Jurkat, Clone E6-1 (cell line): ENCODE data around the gene RREB1.

Experiments used
- DNase-seq: peaks from one replicate; pipeline ENCODE4 v3.0.0-alpha.2; 2011; ENCODE audit warnings: low read depth, low spot score
- H3K4me3 ChIP-seq: 2 replicates; pipeline ENCODE4 v1.5.1; 2011; ENCODE audit warnings: mild to moderate bottlenecking, low read length, control low read depth, moderate library complexity

Gene RREB1

GRCh38 chr6:7088076-7088742 lies 19.6 kb upstream of the RREB1 start:
- H3K4me3 ChIP-seq = no peak overlapping the region
- no peak for DNase-seq

DNA sequence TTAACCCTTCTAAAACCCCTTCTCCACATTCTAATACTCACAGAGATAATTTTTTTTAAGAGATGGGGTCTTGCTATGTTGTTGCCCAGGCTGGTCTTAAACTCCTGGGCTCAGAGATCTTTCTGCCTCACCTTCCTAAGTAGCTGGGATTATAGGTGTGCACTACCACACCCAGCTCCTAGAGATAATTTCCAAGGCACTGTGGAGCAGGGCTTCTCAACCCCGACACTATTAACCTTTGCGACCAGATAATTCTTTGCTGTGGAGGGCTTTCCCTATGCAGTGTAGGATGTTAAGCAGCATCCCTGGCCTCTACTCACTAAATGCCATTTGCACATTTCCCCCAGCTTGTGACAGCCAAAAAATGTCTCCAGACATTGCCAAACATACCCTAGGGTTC lies 8.8 kb upstream of the RREB1 start:
- no peak overlapping the region for H3K4me3 ChIP-seq
- no peak for DNase-seq

GRCh38 chr6:7100072-7100752 lies 7.5 kb upstream of the RREB1 start:
- H3K4me3 ChIP-seq = no peak overlapping the region
- DNase-seq = no peak

- DNase-seq = no peak
- no peak overlapping the region for H3K4me3 ChIP-seq
Observed at GRCh38 chr6:7100753-7101081, 7.0 kb upstream of the RREB1 start.

DNA sequence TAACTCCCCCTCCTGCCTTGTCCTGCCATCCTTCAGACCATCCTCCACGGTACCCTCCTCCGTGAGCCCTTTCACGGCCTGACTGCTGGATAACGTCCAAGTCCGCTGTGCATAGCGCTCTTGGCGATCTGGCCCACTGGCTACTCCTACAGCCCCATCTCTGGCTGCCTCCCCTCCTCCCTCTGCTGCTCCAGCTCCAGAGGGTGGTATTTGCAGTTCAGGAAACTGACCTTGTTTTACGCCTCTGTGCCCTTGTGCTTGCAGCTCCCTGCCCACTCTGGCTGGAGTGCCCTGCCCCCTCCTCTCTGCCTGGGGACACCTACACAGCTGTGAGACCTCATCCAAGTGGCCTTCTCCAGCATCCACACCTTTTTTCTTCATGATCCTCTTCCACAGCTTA lies 6.5 kb upstream of the RREB1 start:
- no peak for DNase-seq
- H3K4me3 ChIP-seq = no peak overlapping the region

GRCh38 chr6:7104752-7105151 lies 3.0 kb upstream of the RREB1 start:
- DNase-seq = no peak
- H3K4me3 ChIP-seq = no peak overlapping the region

GRCh38 chr6:7106215-7106751 lies 1.5 kb upstream of the RREB1 start:
- no peak for DNase-seq

DNA sequence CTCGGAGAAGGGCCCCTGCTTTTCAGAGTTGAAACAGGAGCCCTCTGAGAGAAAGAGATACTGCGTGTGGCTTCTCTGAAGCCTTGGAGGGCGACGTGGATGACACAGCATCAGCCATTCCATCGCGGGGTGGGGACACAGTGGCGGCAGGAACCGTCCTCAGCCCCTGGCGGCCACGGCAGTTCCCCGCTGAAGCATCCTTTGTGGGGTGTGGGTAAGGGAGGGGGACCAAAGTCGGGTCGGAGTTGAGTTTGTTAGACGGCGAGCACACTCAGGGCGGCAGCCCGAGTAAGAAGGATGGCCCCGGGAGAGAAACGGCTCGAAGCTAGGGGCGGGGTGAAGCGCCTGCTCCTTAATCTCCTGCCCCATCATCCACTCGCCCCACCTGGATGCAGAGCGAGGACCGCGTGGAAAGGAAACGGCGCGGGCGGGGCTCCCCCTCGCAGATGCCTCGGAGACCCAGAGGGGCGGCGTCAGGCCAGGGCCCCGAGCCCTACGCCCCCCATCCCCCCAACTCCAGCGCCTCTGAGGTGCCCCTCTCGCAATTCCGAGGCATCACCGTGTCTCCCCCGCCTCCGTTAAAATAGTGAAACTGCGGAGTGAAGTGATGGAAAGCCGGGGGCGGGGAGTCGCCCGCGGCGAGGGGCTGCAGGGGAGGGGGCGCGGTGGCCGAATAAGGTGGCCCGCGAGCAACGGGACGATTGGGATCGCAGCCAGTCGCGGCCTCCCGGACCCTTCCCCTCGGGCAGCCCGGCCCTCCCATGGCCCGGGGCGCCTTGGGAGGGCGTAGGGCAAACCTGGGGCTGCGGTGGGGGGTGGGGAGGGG lies 796 bp upstream of the RREB1 start:
- no peak for DNase-seq
- H3K4me3 ChIP-seq = peak overlapping the region; percentile 93

More at GRCh38 chr6:7106215-7106751, 1.5 kb upstream of the RREB1 start:
- peak overlapping the region; percentile 93 for H3K4me3 ChIP-seq

- peak overlapping the region; percentile 93 for H3K4me3 ChIP-seq
- no peak for DNase-seq
Observed at GRCh38 chr6:7108196-7108963, 619 bp downstream of the RREB1 start.

DNA sequence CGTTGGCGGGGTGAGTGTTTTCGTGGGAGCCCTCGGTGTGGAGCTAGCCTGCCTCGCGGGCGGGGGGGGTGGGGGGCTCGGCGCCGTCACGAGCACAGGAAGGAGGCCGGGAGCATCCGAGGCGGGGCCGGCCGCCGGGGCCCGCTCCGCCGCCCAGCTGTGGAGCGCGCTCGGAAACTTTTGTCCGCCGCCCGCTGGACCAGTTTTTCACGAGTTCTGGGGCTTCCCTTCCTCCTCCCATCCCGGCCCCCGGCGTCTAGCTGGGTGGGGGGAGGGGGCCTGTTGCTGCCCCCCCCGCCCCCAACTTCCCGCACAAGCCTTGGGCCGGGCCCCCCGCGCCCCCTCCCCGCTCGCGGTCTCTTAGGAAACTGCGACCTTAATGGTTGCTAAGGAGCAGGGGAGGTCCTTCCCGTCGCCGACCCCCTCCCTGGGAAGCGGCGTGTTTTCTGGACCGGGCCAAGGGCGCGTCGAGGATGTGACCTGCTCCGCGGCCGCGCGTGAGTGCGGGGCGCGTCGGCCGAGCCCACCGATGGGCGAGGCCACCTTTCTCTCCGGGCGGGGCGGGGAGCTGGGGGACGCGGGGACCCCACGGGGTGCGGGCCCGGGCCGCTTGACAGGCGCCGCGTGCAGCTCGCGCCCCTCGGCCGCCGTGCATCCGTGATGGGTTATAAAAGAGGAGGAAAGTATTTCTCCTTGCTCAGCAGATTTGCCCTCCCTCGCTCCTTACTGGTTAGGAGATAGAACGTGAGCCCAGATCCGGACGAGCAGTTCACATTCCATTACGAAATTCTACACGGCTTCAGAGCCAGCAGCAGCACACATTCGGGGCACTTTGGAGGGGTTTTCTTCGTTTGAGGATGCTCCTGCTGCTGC lies 1.4 kb downstream of the RREB1 start:
- peak overlapping the region; percentile 93 for H3K4me3 ChIP-seq

GRCh38 chr6:7110092-7110792 lies 2.5 kb downstream of the RREB1 start:
- no peak for DNase-seq
- peak overlapping the region; percentile 93 for H3K4me3 ChIP-seq

More for the DNA sequence above, 1.4 kb downstream of the RREB1 start:
- DNase-seq = no peak

DNA sequence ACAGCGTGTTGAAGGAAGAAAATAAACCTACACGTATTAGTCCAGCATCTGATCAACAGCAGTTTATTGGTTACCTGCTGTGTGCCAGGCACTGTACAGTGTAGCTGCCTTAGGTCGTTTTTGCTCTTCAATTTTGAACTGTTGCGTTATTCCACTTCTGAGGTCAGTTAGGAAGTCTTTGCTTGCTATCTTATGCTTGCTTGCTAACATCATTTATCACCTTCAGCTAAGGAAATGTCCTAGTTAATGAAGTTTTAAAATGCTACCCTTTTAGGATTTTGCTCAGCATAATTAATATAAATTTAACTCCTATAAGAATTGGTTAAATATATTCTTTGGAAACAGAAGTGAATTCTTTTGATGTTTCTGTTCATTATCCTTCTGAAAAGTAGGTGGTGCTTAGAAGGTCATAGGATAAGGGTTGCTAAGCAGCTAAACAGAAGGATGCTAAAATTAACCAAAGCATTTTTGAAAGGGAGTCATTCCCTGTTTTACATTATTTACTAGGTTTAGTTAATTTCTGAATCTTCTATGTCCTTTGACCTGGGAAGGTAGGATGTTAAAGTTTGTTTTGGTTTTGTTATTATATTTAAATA lies 3.4 kb downstream of the RREB1 start:
- H3K4me3 ChIP-seq = no peak overlapping the region
- DNase-seq = no peak

DNA sequence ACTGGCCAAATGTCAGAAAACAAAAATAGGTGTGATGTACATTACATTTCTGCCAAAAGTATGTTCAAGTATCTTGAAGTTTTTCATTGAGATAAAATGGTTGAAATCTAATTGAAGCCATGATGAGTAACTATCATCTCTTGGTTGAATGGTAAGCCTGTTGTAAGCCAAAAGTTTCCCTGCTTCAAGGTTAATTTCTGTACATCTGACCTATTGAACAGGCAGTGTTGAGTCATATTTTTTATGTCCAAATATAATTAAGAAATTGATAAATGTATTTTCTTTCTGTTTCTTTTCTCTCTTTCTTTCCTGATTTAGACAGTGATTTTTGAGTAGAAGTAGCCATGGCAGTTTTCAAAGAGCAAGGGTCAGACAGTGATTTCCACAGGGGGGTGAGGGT lies 4.4 kb downstream of the RREB1 start:
- no peak for DNase-seq
- no peak overlapping the region for H3K4me3 ChIP-seq

DNA sequence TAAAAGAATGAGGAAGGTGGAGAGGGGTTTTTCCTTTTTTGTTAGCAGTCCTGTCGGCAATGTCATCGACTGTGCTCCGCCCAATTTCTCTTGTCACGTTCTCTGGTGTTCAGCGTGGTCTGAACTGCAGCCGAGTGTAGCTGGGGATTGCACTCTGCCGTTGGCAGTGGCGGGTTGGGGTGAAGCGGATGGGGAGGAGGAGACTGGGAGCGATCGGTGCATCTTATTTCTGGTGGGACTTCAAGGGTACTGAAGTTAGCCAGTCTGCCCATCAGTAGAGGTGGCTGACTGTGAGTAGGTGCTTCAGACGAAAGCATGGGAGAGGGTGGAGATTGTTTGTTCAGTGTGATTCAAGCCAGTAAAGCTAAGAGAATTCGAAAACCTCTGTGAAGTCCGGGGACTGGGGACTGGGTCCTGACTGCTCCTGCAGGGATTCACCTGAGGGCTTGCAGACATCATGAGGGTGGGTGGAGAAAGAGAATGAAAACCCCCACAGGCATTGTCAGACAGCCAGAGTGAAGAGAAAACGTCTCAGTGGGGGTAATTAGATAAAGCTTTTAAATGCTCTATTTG lies 5.1 kb downstream of the RREB1 start:
- DNase-seq = no peak
- H3K4me3 ChIP-seq = peak overlapping the region; percentile 9; the same call in 1 of the 2 replicates

DNA sequence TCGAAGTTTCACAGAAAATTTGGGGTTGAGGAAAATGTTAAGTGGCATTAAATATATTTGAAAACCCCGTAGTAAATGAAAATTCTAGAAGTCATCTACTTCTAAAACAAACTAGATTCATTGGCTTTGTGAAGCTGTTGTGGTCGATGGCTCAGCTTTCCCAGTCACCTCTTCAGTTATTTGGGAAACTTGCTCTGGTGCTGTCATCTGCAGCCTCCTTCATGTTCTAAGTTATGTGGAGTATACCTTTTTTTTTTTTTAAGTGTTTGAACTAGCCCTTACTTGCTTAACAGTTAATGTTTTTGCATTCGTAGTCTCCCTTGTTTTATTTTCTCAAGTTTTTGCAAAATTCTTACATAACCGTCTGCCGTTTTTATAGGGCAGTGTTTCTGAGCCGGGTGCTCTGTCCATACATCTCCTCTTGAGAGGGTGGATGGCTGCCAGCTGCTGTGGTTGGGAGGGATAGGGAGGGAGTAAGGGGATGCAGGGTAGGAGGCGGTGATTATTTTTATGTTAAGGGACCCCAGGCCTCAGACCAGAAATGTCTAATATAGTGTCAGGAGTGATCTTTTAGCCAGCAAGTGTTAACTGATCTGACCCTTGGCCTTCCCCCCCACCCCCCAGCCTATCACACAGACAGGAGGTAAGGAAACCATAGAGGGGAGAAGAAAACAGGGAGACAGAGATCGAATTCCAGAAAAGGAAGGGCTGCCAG lies 7.1 kb downstream of the RREB1 start:
- no peak overlapping the region for H3K4me3 ChIP-seq

GRCh38 chr6:7115543-7116231 lies 7.9 kb downstream of the RREB1 start:
- H3K4me3 ChIP-seq = no peak overlapping the region
- no peak for DNase-seq

More for the DNA sequence above, 7.1 kb downstream of the RREB1 start:
- DNase-seq = no peak
